Measurements from ENCODE around the gene CSF3. TPM values are rescaled to one million over a fixed set of nuclear protein-coding genes. Genes with fewer than 3 reads are reported as not detected.

CSF3 gene
- total RNA-seq, 3 donors from 2014 or later (not counting 1 experiment from before 2014, with no cell fraction given): not detected

- Mint-ChIP-seq H3K36me3 (no peaks in the 10 kb centered on the region), H3K27ac (no peak overlapping the region), H3K9me3 (no peaks in the 10 kb centered on the region), H3K4me1 (peaks cover 22 to 24% of the 10 kb centered on the region in 2 donors), H3K4me3 (no peak overlapping the region), H3K27me3 (ENCODE audit: low read depth in 2 of 2) (peaks cover 0 to 2% of the 10 kb centered on the region in 2 donors)
- peaks cover 21% of the 10 kb centered on the region for H3K4me1 ChIP-seq (ENCODE audit: control insufficient read depth, insufficient read depth, low read length)
- ATAC-seq (no peak), DNase-seq (no peak)
- no peaks in the 10 kb centered on the region for H3K27me3 ChIP-seq (ENCODE audit: control insufficient read depth, insufficient read depth, low read length)
- intact Hi-C loops (cut with micrococcal nuclease): no loop called here
- TF ChIP-seq CTCF (IDR thresholded peaks at IDR 0.05): no peak
- no peaks in the 10 kb centered on the region for H3K36me3 ChIP-seq (ENCODE audit: control insufficient read depth, insufficient read depth, low read length)
- no peak overlapping the region for H3K4me3 ChIP-seq (ENCODE audit: low read length)
- no peaks in the 10 kb centered on the region for H3K9me3 ChIP-seq (ENCODE audit: control insufficient read depth, insufficient read depth, low read length)
- H3K27ac ChIP-seq (ENCODE audit: low read length): no peak overlapping the region
- 91% methylated on average over 6 of the region's 8 CpGs for WGBS (ENCODE audit: insufficient coverage)
These were observed 43.0 kb downstream of the CSF3 start for GRCh38 chr17:40058186-40058784.

DNA sequence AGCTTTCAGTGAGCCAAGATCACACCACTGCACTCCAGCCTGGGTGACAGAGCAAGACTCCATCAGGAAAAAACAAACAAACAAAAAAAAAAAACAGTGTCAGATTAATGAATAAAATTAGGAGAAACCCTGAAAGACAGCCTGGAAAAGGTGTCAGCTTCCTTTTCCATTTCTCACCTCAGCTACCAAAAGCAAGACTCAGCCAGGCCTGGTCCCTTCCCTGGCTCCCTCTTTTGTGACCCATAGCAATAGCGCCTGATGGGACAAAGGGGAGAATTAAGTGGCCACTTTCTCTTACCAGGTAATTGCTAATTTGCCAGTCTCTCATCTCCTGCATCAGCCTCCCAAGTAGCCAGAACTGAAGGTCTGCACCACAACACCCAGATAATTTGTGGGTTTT, 43.6 kb downstream of the CSF3 start:
- H3K27ac Mint-ChIP-seq: no peak overlapping the region
- Histone ChIP-seq H3K4me3 (ENCODE audit: low read length) (no peak overlapping the region), H3K9me3 (ENCODE audit: control insufficient read depth, insufficient read depth, low read length) (no peaks in the 10 kb centered on the region), H3K27ac (ENCODE audit: low read length) (no peak overlapping the region), H3K27me3 (ENCODE audit: control insufficient read depth, insufficient read depth, low read length) (no peaks in the 10 kb centered on the region), H3K36me3 (ENCODE audit: control insufficient read depth, insufficient read depth, low read length) (no peaks in the 10 kb centered on the region), H3K4me1 (ENCODE audit: control insufficient read depth, insufficient read depth, low read length) (peaks cover 20% of the 10 kb centered on the region)
- H3K4me1 Mint-ChIP-seq: peaks cover 23% of the 10 kb centered on the region in 2 donors
- TF ChIP-seq CTCF (IDR thresholded peaks at IDR 0.05): no peak
- H3K4me3 Mint-ChIP-seq: no peak overlapping the region
- no peak for DNase-seq
- no peaks in the 10 kb centered on the region for H3K36me3 Mint-ChIP-seq
- no peak for ATAC-seq
- H3K9me3 Mint-ChIP-seq: no peaks in the 10 kb centered on the region
- intact Hi-C loops (cut with micrococcal nuclease): no loop called here
- H3K27me3 Mint-ChIP-seq (ENCODE audit: low read depth in 2 of 2): peaks cover 0 to 2% of the 10 kb centered on the region in 2 donors
- WGBS (ENCODE audit: insufficient coverage): 100% methylated on average over 1 of the region's 1 CpG

DNA sequence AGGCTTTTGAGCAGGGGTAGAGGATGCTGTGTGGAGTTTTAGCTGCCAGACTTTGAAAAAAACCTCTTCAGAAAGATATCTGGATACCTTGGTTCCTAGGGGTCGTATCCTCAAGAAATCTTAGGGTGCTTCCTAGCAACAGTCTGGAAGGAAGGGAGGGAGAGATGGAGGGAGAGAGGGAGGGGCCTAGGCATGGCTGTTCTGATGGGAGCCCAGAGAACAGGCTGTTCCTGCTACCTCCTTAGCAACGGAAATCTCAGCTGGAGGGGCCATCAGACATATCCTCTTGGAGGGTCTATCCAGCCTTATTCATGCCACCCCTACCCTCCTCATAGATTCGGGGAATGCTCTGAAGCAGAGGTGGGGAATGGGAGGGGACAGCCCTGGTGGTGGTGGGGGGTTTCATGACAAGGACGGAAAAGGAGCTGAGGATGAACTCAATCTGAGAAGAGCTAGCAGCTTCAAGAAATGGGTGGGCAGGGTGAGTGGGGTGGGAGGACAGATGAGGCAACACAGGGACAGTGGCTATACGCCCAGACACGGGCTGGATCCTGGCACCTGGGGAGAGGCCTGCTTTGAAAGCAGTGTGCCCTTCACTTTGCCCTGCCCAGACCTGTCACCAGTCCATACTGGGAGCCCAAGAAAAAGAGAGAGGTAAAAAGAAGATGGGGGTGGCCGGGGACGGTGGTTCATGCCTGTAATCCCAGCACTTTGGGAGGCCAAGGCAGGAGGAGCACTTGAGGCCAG, 44.7 kb downstream of the CSF3 start:
- Histone ChIP-seq H3K9me3 (ENCODE audit: control insufficient read depth, insufficient read depth, low read length) (no peaks in the 10 kb centered on the region), H3K4me3 (ENCODE audit: low read length) (no peak overlapping the region), H3K4me1 (ENCODE audit: control insufficient read depth, insufficient read depth, low read length) (peaks cover 23% of the 10 kb centered on the region), H3K27me3 (ENCODE audit: control insufficient read depth, insufficient read depth, low read length) (no peaks in the 10 kb centered on the region), H3K36me3 (ENCODE audit: control insufficient read depth, insufficient read depth, low read length) (no peaks in the 10 kb centered on the region), H3K27ac (ENCODE audit: low read length) (no peak overlapping the region)
- peaks cover 0 to 2% of the 10 kb centered on the region in 2 donors for H3K27me3 Mint-ChIP-seq (ENCODE audit: low read depth in 2 of 2)
- no peaks in the 10 kb centered on the region for H3K9me3 Mint-ChIP-seq
- intact Hi-C loops (cut with micrococcal nuclease): loop anchor here (5.0 kb wide), 1 partner anchor 52 kb away; no protein-coding TSS in a partner anchor
- no peaks in the 10 kb centered on the region for H3K36me3 Mint-ChIP-seq
- no peak overlapping the region for H3K4me3 Mint-ChIP-seq
- ATAC-seq (no peak), DNase-seq (no peak)
- no peak overlapping the region for H3K27ac Mint-ChIP-seq
- peaks cover 23 to 29% of the 10 kb centered on the region in 2 donors for H3K4me1 Mint-ChIP-seq
- no peak for TF ChIP-seq CTCF (IDR thresholded peaks at IDR 0.05)
- WGBS (ENCODE audit: insufficient coverage): 83% methylated on average over 6 of the region's 8 CpGs

Data from natural killer cell (primary cell).